Anterior cingulate cortex (tissue), 58 donors: ENCODE measurements around the gene TRIM27.
"Not testable (repeated sequence)": the region's sequence is repeated elsewhere in the genome, so short reads cannot be mapped to it uniquely, and the experiment has no call there.

Source experiments
- DNase-seq, 58 donors: peaks; one replicate each; lab custom pipeline; 2025; lab: John Stamatoyannopoulos, UW

The TRIM27 gene

GRCh38 chr6:28943557-28944411 is 20.0 kb upstream of the TRIM27 start:
- peak in 57 of 58 donors; percentile 9 to 83 (median 61) for DNase-seq

GRCh38 chr6:28943223-28943556 is 19.4 kb upstream of the TRIM27 start:
- peak in 1 of 58 donors; percentile 18 for DNase-seq

- peak in 5 of 58 donors; percentile 12 to 47 (median 33) for DNase-seq
These were observed 18.1 kb upstream of the TRIM27 start for GRCh38 chr6:28941684-28942448.

- peak in 55 of 58 donors; percentile 7 to 88 (median 59) for DNase-seq
These were observed 17.3 kb upstream of the TRIM27 start for GRCh38 chr6:28940858-28941683.

- DNase-seq = peak in 41 of 58 donors; percentile 10 to 85 (median 55)
These were observed 16.6 kb upstream of the TRIM27 start for GRCh38 chr6:28940294-28940857.

GRCh38 chr6:28933069-28933468 is 9.3 kb upstream of the TRIM27 start:
- DNase-seq = no peak

- no peak for DNase-seq
These were observed 6.3 kb upstream of the TRIM27 start for GRCh38 chr6:28929887-28930620.

- DNase-seq = not testable (repeated sequence)
These were observed 5.6 kb upstream of the TRIM27 start for GRCh38 chr6:28929339-28929738.

GRCh38 chr6:28927846-28928245 is 4.1 kb upstream of the TRIM27 start:
- DNase-seq = no peak

GRCh38 chr6:28922821-28923317 is 916 bp downstream of the TRIM27 start:
- DNase-seq = peak in 42 of 58 donors; percentile 3 to 59 (median 34)

- peak in 2 of 58 donors; percentile 1 to 6 for DNase-seq
These were observed 1.6 kb downstream of the TRIM27 start for GRCh38 chr6:28922004-28922820.

GRCh38 chr6:28920281-28920680 is 3.5 kb downstream of the TRIM27 start:
- no peak for DNase-seq

GRCh38 chr6:28914941-28915340 is 8.8 kb downstream of the TRIM27 start:
- no peak for DNase-seq

- DNase-seq = no peak
These were observed 12.7 kb downstream of the TRIM27 start for GRCh38 chr6:28910901-28911690.

- no peak for DNase-seq
These were observed 16.4 kb downstream of the TRIM27 start for GRCh38 chr6:28907394-28907793.

- DNase-seq = no peak
These were observed 17.1 kb downstream of the TRIM27 start for GRCh38 chr6:28906669-28907068.

- no peak for DNase-seq
These were observed 20.1 kb downstream of the TRIM27 start for GRCh38 chr6:28903686-28904085.

- DNase-seq = no peak
These were observed 22.0 kb downstream of the TRIM27 start for GRCh38 chr6:28901831-28902230.
